GM15510 (cell line): ENCODE results near the gene EML1.

ENCODE experiments used
- POLR2A ChIP-seq: IDR thresholded peaks from 3 replicates; pipeline ENCODE4 v1.6.1; 2011; ENCODE audit warnings: borderline replicate concordance; ENCODE audit not compliant: insufficient read length; ENCODE audit errors: extremely low read depth

EML1 gene, protein sequence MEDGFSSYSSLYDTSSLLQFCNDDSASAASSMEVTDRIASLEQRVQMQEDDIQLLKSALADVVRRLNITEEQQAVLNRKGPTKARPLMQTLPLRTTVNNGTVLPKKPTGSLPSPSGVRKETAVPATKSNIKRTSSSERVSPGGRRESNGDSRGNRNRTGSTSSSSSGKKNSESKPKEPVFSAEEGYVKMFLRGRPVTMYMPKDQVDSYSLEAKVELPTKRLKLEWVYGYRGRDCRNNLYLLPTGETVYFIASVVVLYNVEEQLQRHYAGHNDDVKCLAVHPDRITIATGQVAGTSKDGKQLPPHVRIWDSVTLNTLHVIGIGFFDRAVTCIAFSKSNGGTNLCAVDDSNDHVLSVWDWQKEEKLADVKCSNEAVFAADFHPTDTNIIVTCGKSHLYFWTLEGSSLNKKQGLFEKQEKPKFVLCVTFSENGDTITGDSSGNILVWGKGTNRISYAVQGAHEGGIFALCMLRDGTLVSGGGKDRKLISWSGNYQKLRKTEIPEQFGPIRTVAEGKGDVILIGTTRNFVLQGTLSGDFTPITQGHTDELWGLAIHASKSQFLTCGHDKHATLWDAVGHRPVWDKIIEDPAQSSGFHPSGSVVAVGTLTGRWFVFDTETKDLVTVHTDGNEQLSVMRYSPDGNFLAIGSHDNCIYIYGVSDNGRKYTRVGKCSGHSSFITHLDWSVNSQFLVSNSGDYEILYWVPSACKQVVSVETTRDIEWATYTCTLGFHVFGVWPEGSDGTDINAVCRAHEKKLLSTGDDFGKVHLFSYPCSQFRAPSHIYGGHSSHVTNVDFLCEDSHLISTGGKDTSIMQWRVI

DNA sequence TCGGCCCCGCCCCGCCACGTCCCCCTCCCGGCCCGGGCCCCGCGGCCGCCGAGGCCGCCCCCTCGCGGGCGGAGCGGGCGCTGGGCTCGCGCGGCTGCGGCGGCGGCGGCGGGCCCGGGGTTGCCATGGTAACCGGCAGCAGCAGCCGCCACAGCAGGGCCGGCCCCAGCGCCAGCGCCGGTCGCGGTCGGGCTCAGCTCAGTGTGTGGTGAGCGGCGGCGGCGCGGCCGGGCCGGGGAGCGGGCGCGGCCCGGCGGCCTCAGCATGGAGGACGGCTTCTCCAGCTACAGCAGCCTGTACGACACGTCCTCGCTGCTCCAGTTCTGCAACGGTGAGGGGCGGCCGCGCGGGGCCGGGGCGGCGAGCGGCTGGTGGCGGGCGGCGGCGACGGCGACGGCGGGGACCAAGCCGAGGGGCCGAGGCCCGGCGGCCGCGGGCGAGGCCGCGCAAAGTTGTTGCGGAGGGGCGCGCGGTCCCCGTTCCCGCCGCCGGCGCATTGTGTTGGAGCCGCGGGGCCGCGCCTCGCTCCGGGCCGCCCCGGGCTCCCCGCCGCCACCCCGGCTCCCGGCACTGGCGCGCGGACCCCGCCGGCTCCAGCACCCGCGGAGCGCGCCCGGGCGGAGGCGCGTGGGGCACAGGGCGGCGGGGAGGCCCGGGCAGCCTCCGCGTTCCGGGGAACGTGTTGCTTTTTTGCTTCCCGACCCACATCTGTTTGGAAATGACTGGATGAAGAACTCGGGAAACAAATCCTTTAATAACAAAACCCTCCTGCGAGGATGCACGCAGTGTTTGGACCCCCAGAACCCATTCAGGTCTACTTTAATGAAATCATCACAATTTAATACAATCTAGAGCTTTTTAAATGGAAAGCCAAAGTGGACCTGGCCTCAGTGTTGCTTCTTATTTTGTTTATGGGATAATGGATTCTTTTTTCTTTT lies at the start of gene EML1:
TSS of gene EML1 (plus strand) at position 201 of the 938 bp plus-strand sequence. CDS start at position 265, 64 bp downstream.
- no peak for TF ChIP-seq POLR2A

DNA sequence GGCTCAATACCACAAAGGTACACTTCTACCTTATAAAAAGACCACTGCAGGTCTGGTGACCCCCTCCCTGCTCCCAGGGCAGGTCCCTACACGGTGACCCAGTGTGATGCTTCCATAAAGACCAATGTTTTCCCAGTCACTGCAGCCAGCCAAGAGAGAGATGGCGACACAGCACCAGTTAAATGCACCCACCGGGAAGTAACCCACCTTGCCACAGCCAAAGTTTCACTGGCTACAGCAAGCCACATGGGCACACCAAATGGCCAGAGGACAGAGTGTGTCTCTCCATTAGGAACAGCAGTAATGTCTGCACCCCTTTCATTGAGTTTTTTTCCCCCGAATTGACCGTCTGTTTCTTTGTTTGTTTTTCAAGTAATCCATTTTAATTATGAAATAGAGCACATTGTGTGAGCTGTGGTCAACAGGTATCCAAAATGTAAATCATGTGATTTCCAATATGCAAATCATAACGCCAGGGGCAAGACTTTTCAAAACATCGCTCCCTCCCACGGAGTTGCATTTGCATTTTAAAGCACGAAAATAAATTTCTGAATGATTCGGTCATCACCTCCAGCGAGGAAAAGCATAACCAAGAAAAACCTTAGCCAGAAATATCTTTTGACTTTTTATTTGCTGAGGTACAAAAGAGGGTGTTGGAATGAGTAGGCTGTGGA lies 48.9 kb upstream of the EML1 start:
- TF ChIP-seq POLR2A: no peak

DNA sequence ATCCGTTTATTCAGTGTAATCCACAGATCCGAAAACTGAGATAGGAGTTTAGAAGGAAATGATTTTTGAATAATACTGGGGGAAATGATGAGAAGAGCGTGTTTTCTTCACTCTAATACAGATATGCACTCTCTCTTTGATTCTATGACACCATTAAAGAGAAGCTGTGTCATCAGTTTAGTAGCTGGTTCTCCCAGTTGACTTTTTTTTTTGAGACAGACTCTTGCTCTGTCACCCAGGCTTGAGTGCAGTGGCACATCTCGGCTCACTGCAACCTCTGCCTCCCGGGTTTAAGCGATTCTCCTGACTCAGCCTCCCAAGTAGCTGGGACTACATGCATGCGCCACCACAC lies 48.4 kb upstream of the EML1 start:
- TF ChIP-seq POLR2A: no peak

DNA sequence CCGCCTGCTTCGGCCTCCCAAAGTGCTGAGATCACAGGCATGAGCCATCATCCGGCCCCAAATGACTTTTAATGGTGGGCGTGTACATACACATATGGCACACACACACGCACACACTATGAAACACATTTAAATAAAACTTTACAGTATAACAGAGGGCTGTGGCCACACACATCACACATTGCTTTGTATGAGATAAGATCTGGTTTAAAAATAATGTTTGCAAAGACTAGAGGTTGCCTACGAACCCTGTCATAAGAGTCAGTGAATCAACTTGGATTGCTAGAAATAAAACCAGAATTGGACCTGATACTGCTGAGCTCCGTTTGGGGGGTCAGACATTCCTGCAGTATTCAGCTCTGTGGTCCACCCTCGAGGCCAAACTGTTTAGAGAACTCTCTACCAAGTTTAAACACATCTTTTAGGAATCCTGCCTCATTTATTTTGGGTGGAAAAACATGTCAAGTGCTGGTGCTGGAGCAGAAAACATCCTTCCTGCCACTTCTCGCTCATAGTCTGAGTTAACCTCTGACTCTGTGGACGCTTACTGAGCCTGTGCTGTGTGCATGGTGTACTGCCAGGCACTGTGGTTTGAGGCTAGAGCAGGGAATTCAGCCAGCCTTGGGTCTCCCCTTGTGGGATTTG lies 47.8 kb upstream of the EML1 start:
- TF ChIP-seq POLR2A: no peak

DNA sequence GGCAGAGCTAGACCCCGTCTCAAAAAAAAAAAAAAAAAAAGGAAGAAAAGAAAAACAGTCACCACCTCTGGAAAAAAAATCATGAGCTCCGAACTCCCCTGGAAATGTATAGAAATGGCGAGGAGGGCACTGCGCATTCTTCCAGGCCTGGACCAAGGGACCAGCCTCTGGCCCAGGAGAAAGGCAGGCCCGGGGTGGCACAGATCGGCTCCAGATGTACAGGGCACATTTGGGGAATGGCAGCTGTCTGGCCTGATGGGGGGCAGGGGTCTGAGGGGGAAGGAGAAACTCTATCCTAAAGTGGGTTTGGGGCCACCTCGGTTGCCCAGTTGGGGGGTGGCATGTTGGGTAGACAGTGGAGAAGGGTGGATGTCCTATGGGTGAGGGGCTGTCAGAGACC lies 46.0 kb upstream of the EML1 start:
- no peak for TF ChIP-seq POLR2A

DNA sequence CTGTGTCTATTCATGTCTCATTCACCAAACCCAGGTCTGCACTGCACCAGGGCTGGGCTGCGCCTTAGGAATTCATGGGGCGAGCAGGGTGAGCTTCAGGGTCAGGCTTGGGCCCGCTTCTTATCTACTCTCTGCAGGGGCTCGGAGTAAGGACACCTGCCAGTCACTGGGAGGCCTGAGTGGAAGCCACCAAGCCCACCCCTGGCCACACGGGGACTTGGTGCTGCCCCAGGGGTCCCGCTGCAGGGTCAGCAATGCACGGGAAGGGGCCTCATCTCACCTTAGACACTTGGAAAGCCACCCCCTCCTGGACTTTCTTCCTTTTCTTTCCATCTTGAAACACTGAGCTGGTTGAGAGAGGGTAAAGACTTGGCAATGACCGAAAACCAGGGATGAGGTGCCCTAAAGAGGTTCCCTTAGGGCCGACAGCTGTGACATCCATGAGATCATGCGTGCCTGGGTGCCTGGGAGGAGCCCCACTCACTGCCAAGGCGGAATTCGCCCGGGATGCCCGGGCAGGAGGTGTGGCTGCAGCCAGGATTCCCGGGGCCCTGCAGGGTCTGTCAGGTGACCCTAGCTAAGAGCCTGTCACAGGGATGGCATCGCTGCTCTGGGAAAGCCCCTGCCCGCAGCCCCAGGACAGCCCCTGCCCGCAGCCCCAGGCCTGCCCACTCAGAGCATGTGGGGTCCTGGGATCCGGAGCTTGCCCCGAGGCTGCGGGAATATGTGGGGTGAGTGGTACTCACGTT lies 45.5 kb upstream of the EML1 start:
- no peak for TF ChIP-seq POLR2A

DNA sequence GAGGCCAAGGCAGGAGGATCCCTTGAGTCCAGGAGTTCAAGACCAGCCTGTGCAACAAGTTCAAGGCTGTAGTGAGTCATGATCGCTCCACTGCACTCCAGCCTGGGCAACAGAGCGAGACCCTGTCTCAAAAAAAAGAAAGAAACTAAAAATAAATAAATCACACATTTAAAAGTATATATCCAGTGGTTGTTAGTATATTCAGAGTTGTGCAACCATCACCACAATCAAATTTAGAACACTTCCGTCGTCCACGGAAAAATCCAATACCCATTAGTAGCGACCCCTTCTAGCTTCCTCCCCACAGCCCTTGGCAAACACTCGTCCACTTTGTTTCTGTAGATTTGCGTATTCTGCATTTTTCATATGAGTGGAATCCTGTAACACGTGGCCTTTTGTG lies 44.7 kb upstream of the EML1 start:
- no peak for TF ChIP-seq POLR2A

DNA sequence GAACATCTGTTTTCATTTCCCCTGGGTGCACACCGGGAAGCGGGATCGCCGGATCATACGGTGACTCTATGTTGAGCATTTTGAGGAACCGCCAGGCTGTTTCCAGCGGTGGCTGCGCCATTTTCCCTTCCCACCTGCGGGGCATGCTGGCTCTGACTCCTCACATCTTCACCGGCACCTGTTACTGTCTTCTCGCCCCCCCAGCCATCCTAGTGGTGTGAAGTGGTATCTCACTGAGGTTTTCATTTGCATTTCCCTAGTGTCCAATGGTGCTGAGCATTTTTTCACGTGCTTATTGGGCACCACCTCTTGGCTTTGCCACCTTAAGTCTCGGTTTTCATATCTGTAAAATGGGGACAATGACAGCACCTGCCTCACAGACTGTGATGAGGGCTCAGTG lies 44.1 kb upstream of the EML1 start:
- TF ChIP-seq POLR2A: no peak

DNA sequence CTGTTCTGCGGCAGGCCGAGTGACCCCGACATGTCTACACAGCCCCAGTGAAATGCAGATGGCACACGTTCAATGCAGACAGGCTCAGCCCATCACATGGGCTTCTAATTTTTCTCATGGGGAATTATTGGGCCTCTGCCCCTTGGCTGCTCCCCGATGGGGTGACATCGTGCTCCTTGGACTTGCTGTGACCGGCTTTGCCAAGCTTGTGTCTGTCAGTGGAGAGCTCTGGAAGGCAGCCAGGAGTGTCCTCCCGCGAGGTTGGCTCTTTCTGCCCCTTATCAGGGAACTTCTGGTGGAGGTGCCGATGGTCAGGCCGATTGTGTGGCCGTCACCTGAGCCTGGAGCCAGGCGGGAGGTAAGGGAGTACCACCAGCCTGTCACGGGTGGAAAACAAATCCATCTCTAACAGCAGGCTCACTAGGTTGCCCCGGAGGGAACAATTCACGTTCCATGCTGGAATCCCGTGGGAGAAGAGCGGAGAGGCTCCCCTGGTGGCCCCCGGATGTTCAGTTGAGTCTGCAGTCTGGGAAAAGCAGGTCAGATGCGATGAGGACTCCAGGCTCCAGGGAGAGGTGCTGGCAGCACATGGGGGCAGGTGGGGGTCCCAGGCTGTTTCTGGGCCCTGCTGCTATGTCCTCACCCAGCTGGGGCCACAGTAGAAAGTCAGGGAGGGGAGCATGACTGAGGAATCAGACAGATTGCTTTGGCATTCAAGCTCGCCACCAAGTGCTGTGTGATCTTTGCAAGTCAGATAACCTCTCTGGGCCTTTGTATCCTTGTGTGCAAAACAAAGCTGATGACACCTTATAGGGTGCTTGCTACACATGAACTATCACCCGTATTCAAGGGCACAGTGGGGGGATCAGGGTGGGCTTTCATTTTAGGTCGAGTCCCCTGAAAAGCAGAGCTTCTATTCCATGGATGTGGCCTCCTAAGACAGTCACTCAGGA lies 43.2 kb upstream of the EML1 start:
- TF ChIP-seq POLR2A: no peak

DNA sequence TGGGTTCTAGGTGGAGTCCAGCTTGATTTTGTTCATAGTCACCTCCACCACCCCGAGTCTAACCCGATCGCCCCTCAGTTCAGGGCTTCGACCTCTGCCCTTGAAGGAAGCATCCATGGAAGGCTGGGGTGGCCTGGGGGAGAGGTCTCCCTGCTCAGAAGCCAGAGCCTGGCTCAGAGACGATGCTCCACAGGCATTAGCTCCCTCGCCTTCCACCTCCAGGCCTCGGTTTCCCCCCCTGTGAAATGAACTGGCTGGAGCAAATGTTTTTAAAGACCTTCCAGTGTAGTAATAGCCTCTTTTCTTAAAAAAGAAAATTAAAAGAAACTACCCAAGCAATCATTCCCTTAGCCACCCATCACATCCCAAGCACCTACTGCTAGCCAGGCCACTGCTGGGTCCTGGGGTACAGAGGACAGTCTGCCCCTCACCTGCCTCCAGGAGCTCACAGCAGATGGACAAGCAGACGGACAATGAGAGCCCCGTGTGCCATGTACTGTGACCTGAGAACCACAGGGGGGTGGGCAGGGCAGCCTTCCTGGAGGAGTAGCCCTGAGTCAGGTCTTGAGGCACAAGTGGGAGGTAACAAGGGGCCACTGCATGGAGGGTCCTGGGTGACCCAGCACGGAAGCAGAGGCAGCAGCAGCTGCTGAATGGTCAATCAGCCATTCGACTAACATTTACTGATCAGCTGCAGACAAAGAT lies 42.3 kb upstream of the EML1 start:
- no peak for TF ChIP-seq POLR2A

DNA sequence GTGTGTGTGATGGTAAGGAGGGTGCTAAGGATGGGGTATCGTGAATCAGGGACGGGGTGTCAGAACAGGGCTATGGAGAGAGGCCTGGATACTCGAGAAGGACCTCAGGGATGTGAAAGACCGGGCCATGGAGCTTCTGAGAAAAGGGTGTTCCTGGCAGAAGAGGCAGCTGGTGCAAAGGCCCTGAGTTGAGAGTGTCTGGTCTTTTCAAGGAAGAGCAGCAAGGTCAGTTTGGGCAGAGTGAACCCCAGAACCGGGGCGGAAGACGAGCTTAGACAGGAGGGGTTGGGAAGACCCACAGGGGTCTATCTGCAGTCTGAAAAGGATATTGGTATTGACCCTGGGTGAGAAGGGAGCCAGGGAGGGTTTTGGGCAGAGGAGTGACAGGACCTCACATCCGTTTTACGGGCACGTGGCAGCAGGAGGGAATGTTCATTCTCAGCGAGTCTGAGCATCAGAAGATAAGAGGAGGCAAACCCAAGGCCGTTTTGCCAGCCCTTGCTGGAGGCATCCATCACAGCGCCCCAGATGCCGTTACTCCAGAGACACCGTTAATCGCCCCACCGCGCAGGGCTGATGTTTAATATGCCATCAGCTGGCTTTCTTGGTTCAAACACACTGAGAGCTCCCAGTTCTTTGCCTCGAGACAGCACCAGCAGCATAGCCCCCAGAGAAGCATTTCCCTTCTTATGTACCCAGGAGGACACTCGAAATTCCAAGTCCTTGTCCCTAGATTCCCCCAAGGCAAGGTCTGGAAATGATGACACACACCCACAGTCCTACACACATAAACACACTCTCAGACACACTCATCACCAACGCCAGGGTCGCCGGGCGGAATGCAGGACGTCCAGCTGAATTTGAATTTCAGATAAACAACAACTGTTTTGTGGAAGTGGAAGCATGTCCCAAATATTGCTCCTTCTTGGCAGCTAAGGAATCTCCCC lies 41.4 kb upstream of the EML1 start:
- no peak for TF ChIP-seq POLR2A
